ENCODE results near the gene IKZF2.

GRCh38 chr2:212990697-212991096, 160.7 kb downstream of the IKZF2 start:
- TF ChIP-seq EZH2 (IDR thresholded peaks at IDR 0.05) (no peak), FOXP2 (optimal IDR thresholded peaks at IDR 0.05; ENCODE audit: control extremely low read depth, extremely low read length, insufficient read depth) (no peak), POLR2AphosphoS5 (IDR thresholded peaks at IDR 0.05; ENCODE audit: borderline replicate concordance, low read depth, low read length) (no peak)
